DOHH2 (cell line): ENCODE data around the gene PXN.

Source experiments
- H3F3A ChIP-seq: fragments of 200-600 bp; sonication (generic), shearing (Covaris generic); 2 replicates; pipeline ENCODE4 v1.6.0; 2016; ENCODE audit warnings: antibody characterized with exemption, mild to moderate bottlenecking; ENCODE audit not compliant: control insufficient read depth, insufficient read depth
- H3K27ac ChIP-seq: fragments of 200-600 bp; sonication (generic); 2 replicates; pipeline ENCODE4 v1.5.1; 2014; ENCODE audit warnings: low read depth, mild to moderate bottlenecking, low read length, moderate library complexity
- H3K27me3 ChIP-seq: fragments of 200-600 bp; sonication (generic); 2 replicates; pipeline ENCODE4 v1.6.1; 2014; ENCODE audit warnings: mild to moderate bottlenecking, low read length, mixed read lengths; ENCODE audit not compliant: control insufficient read depth
- H3K36me3 ChIP-seq: fragments of 200-600 bp; sonication (generic); 2 replicates; pipeline ENCODE4 v1.6.1; 2014; ENCODE audit warnings: mild to moderate bottlenecking, low read length, moderate library complexity, mixed read lengths; ENCODE audit not compliant: control insufficient read depth
- H3K4me1 ChIP-seq: fragments of 200-600 bp; sonication (generic); 2 replicates; pipeline ENCODE4 v1.6.1; 2014; ENCODE audit warnings: mild to moderate bottlenecking, low read length, mixed read lengths; ENCODE audit not compliant: control insufficient read depth
- H3K4me2 ChIP-seq: fragments of 200-600 bp; sonication (generic); 2 replicates; pipeline ENCODE4 v1.6.0; 2014; ENCODE audit warnings: mild to moderate bottlenecking, low read length, moderate library complexity
- H3K4me3 ChIP-seq: fragments of 200-600 bp; sonication (generic); 2 replicates; pipeline ENCODE4 v1.5.1; 2014; ENCODE audit warnings: mild to moderate bottlenecking, low read length, mixed read lengths
- H3K79me2 ChIP-seq: fragments of 200-600 bp; sonication (generic); 2 replicates; pipeline ENCODE4 v1.6.1; 2014; ENCODE audit warnings: mild to moderate bottlenecking, low read length, mixed read lengths; ENCODE audit not compliant: control insufficient read depth
- H3K9me2 ChIP-seq: fragments of 200-600 bp; sonication (generic); replicated peaks from 2 replicates; pipeline ENCODE4 v1.6.1; 2014; ENCODE audit warnings: mild to moderate bottlenecking, low read length, mixed read lengths; ENCODE audit not compliant: control insufficient read depth
- H3K9me3 ChIP-seq: fragments of 200-600 bp; sonication (generic); 2 replicates; pipeline ENCODE4 v1.6.1; 2014; ENCODE audit warnings: antibody characterized with exemption, low read length, mixed read lengths; ENCODE audit not compliant: control insufficient read depth, insufficient read depth
- H4K20me1 ChIP-seq: fragments of 200-600 bp; sonication (generic); 2 replicates; pipeline ENCODE4 v1.6.0; 2014; ENCODE audit warnings: low read depth, mild to moderate bottlenecking, antibody characterized with exemption, low read length, moderate library complexity; ENCODE audit not compliant: control insufficient read depth, insufficient read depth
- EZH2phosphoT487 ChIP-seq: fragments of 200-600 bp; sonication (generic); IDR thresholded peaks from 2 replicates; pipeline ENCODE4 v1.6.1; 2017; ENCODE audit warnings: borderline replicate concordance, mild to moderate bottlenecking, antibody characterized with exemption, low read length, moderate library complexity, mixed read lengths
- TF ChIP-seq, protein P1 (sequence below): fragments of 200-600 bp; sonication (generic); IDR thresholded peaks from one replicate; pipeline ENCODE4 v1.5.1; 2014; ENCODE audit warnings: antibody characterized with exemption, mild to moderate bottlenecking, low read depth, low read length; ENCODE audit not compliant: poor library complexity, severe bottlenecking

PXN gene

DNA sequence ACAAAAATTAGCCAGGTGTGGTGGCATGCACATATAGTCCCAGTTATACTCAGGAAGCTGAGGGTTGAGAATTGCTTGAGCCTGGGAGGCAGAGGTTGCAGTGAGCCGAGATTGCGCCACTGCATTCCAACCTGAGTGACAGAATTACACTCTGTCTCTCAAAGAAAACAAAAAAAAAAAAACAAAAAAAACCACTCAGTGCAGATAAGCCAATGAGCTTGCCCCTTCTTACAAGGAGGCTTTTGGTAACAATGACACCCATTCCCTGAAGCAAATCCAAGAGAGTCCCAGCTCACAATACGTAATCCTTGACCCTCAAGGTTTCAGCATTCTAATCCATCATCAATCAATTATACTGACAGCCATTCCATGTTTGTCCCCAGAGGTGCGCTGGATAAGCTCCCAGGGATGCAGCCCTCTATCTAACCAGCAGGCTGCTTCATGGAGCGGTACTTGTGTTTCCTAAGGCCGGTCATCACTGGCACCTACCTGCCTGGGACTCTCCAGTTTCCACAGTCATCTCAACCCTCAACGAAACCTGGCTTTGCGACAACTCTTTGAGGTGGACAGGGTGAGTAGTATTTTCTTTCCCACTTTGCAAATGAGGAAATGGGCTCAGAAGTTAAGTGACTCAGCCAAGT lies 83.4 kb downstream of the PXN start:
- no peaks in the 10 kb centered on the region for H3F3A ChIP-seq
- H4K20me1 ChIP-seq: no peaks in the 10 kb centered on the region; the same call in none of the 2 replicates
- no peak overlapping the region for H3K27ac ChIP-seq
- H3K27me3 ChIP-seq: no peaks in the 10 kb centered on the region
- TF ChIP-seq, protein P1, sequence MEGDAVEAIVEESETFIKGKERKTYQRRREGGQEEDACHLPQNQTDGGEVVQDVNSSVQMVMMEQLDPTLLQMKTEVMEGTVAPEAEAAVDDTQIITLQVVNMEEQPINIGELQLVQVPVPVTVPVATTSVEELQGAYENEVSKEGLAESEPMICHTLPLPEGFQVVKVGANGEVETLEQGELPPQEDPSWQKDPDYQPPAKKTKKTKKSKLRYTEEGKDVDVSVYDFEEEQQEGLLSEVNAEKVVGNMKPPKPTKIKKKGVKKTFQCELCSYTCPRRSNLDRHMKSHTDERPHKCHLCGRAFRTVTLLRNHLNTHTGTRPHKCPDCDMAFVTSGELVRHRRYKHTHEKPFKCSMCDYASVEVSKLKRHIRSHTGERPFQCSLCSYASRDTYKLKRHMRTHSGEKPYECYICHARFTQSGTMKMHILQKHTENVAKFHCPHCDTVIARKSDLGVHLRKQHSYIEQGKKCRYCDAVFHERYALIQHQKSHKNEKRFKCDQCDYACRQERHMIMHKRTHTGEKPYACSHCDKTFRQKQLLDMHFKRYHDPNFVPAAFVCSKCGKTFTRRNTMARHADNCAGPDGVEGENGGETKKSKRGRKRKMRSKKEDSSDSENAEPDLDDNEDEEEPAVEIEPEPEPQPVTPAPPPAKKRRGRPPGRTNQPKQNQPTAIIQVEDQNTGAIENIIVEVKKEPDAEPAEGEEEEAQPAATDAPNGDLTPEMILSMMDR: no peak
- TF ChIP-seq EZH2phosphoT487: no peak
- H3K4me3 ChIP-seq: no peak overlapping the region
- H3K36me3 ChIP-seq: peaks cover 85% of the 10 kb centered on the region
- no peaks in the 10 kb centered on the region for H3K9me2 ChIP-seq
- no peaks in the 10 kb centered on the region for H3K4me1 ChIP-seq
- no peak overlapping the region for H3K4me2 ChIP-seq
- peaks cover 61% of the 10 kb centered on the region for H3K79me2 ChIP-seq
- H3K9me3 ChIP-seq: no peaks in the 10 kb centered on the region

DNA sequence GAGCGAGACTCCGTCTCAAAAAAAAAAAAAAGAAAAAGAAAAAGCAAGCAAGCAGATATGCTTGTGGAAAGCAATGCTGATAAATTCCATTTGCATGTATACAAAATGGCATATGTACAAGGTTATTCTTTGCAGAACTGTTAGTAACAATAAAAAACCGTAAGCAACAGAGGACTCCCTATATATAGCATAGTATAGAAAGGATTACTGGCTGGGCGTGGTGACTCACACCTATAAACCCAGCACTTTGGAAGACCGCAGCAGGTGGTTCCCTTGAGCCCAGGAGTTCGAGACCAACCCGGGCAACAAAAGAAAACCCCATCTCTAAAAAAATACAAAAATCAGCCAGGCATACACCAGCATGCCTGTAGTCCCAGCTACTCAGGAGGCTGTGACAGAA lies 84.6 kb downstream of the PXN start:
- H3K79me2 ChIP-seq: peaks cover 51% of the 10 kb centered on the region
- no peaks in the 10 kb centered on the region for H3F3A ChIP-seq
- peaks cover 85% of the 10 kb centered on the region for H3K36me3 ChIP-seq
- no peaks in the 10 kb centered on the region; the same call in none of the 2 replicates for H4K20me1 ChIP-seq
- H3K9me2 ChIP-seq: no peaks in the 10 kb centered on the region
- H3K9me3 ChIP-seq: no peaks in the 10 kb centered on the region
- H3K4me2 ChIP-seq: no peak overlapping the region
- no peak overlapping the region for H3K4me3 ChIP-seq
- TF ChIP-seq EZH2phosphoT487: no peak
- H3K27me3 ChIP-seq: no peaks in the 10 kb centered on the region
- no peak overlapping the region for H3K27ac ChIP-seq
- H3K4me1 ChIP-seq: no peaks in the 10 kb centered on the region

DNA sequence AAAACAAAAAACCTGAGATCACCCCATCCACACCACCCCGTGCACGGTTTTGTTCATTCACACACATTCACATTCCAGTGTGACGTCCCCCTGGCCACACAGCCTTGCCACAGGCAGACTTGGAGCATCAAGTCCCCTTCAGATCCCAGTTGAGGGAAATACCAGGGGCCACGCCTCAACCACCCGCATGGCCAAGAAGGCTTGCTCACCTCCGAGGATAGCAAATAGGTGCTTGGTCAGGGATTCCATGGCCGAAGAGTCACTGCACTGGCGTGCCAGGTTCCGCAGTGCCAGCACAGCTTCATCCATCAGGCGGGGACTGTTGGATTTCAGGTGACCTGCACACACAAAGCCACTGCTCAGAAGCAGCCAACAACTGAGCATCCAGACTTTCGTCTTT lies 90.0 kb downstream of the PXN start:
- H3F3A ChIP-seq: 0 out of 2 replicates have a peak, but pooled peaks cover under 1% of the 10 kb centered on the region
- no peaks in the 10 kb centered on the region for H3K9me3 ChIP-seq
- no peak overlapping the region for H3K4me3 ChIP-seq
- TF ChIP-seq, protein P1: no peak
- no peak for TF ChIP-seq EZH2phosphoT487
- H3K36me3 ChIP-seq: peaks cover 82% of the 10 kb centered on the region
- no peaks in the 10 kb centered on the region; the same call in 1 of the 2 replicates for H4K20me1 ChIP-seq
- no peak overlapping the region for H3K4me2 ChIP-seq
- H3K9me2 ChIP-seq: no peaks in the 10 kb centered on the region
- H3K27ac ChIP-seq: no peak overlapping the region
- H3K79me2 ChIP-seq: peaks cover 3% of the 10 kb centered on the region; the same call in 1 of the 2 replicates
- no peaks in the 10 kb centered on the region for H3K27me3 ChIP-seq
- H3K4me1 ChIP-seq: no peaks in the 10 kb centered on the region

DNA sequence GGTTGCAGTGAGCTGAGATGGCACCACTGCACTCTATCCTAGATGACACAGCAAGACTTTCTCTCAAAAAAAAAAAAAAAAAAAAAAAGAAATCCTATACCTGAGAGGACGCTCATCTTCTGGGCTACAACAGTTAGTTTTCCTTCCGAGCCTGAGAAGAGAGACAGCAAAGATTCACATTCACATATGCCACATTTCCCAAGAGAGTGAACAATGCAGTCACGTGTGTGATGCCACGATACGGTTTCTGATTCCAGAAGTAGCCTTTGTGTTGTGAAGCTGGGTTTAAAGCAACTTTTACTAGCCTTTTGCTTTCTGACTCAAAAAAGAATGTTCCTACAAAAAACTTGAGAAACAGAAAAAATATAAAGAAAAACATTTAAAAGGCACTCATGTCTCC lies 90.5 kb downstream of the PXN start:
- Histone ChIP-seq H3K4me1 (no peaks in the 10 kb centered on the region), H3K36me3 (peaks cover 87% of the 10 kb centered on the region), H3F3A (peaks cover 5% of the 10 kb centered on the region; the same call in 1 of the 2 replicates), H3K4me3 (no peak overlapping the region), H3K27me3 (no peaks in the 10 kb centered on the region), H4K20me1 (no peaks in the 10 kb centered on the region; the same call in 1 of the 2 replicates), H3K9me2 (no peaks in the 10 kb centered on the region), H3K79me2 (peaks cover 3% of the 10 kb centered on the region; the same call in 1 of the 2 replicates), H3K4me2 (no peak overlapping the region), H3K9me3 (no peaks in the 10 kb centered on the region), H3K27ac (no peak overlapping the region)
- TF ChIP-seq, protein P1: no peak
- TF ChIP-seq EZH2phosphoT487: no peak
